IMR-90 (cell line): ENCODE measurements around the gene ADCY9. TPM values are rescaled to one million over a fixed set of nuclear protein-coding genes. Genes with fewer than 3 reads are reported as not detected.
A peak's percentile ranks its signal among the peaks of the same experiment; 100 is the strongest.

ENCODE experiments used
- ATAC-seq: fragments of 200-7000 bp; cut with Tn5 transposase; 2 replicates; pipeline ENCODE4 v1.9.1; 2020; ENCODE audit warnings: low read depth, mild to moderate bottlenecking, moderate library complexity
- BruUV-seq: library from RNA; stranded (reverse); fragments of 400-500 nt; replicated peaks from 2 replicates; lab custom pipeline; 2021; lab: Mats Ljungman, UMichigan
- CTCF ChIA-PET: fragments of 300-600 bp; formaldehyde crosslinking; extraction: SDS; loops from one replicate; lab custom pipeline; 2021; ENCODE audit warnings: antibody characterized with exemption; lab: Yijun Ruan, JAX
- POLR2A ChIA-PET: fragments of 300-600 bp; sonication (Branson Sonifier 250); formaldehyde crosslinking; loops from one replicate; lab custom pipeline; 2022; ENCODE audit warnings: antibody characterized with exemption; ENCODE audit not compliant: unreplicated experiment; lab: Charles Lee
- DNase-seq: peaks from one replicate; pipeline ENCODE4 v3.0.0; 2013
- H2AFZ ChIP-seq: replicated peaks from 2 replicates; pipeline ENCODE3; 2013; ENCODE audit warnings: low read length, mild to moderate bottlenecking; ENCODE audit not compliant: poor library complexity
- H2AK5ac ChIP-seq: 2 replicates; pipeline ENCODE4 v1.6.1; 2013; ENCODE audit warnings: low read depth, low read length, inconsistent platforms
- H2AK9ac ChIP-seq: replicated peaks from 2 replicates; pipeline ENCODE3; 2013; ENCODE audit warnings: mild to moderate bottlenecking, low read depth, low read length, moderate library complexity; ENCODE audit not compliant: poor library complexity
- H2BK120ac ChIP-seq: 2 replicates; pipeline ENCODE4 v1.6.1; 2013; ENCODE audit warnings: low read depth, low read length, inconsistent platforms
- H2BK15ac ChIP-seq: 3 replicates; pipeline ENCODE4 v1.6.1; 2013; ENCODE audit warnings: low read depth, low read length, inconsistent platforms
- H2BK20ac ChIP-seq: 2 replicates; pipeline ENCODE4 v1.6.1; 2013; ENCODE audit warnings: low read depth, mild to moderate bottlenecking, inconsistent platforms, low read length, moderate library complexity
- H2BK5ac ChIP-seq: 2 replicates; pipeline ENCODE4 v1.6.1; 2013; ENCODE audit warnings: mild to moderate bottlenecking, low read depth, low read length, inconsistent platforms; ENCODE audit not compliant: poor library complexity, severe bottlenecking
- H3K14ac ChIP-seq: replicated peaks from 2 replicates; pipeline ENCODE4 v1.6.1; 2013; ENCODE audit warnings: low read depth, low read length, inconsistent platforms
- H3K18ac ChIP-seq: 2 replicates; pipeline ENCODE4 v1.6.1; 2013; ENCODE audit warnings: low read depth, low read length, control low read depth
- H3K23ac ChIP-seq: 2 replicates; pipeline ENCODE4 v1.6.1; 2013; ENCODE audit warnings: low read depth, low read length, inconsistent platforms
- H3K27ac ChIP-seq: 2 replicates; pipeline ENCODE4 v1.5.1; 2013; ENCODE audit warnings: mild to moderate bottlenecking, control low read depth, low read length; ENCODE audit not compliant: insufficient read depth
- H3K27me3 ChIP-seq: 2 replicates; pipeline ENCODE4 v1.6.1; 2013; ENCODE audit warnings: low read length; ENCODE audit not compliant: control insufficient read depth, insufficient read depth
- H3K36me3 ChIP-seq: 2 replicates; pipeline ENCODE4 v1.6.1; 2013; ENCODE audit warnings: low read length, mixed read lengths; ENCODE audit not compliant: control insufficient read depth, insufficient read depth
- H3K4ac ChIP-seq: 2 replicates; pipeline ENCODE4 v1.6.1; 2013; ENCODE audit warnings: low read depth, low read length, inconsistent platforms
- H3K4me1 ChIP-seq: 2 replicates; pipeline ENCODE4 v1.6.1; 2013; ENCODE audit warnings: low read length, mixed read lengths; ENCODE audit not compliant: control insufficient read depth, insufficient read depth
- H3K4me2 ChIP-seq: 2 replicates; pipeline ENCODE4 v1.6.1; 2013; ENCODE audit warnings: low read depth, mild to moderate bottlenecking, control low read depth, low read length, moderate library complexity
- H3K4me3 ChIP-seq: 2 replicates; pipeline ENCODE4 v1.5.1; 2013; ENCODE audit warnings: low read depth, mild to moderate bottlenecking, control low read depth, low read length, moderate library complexity; ENCODE audit not compliant: insufficient read depth
- H3K56ac ChIP-seq: 2 replicates; pipeline ENCODE4 v1.6.1; 2013; ENCODE audit warnings: low read length, inconsistent platforms; ENCODE audit not compliant: insufficient read depth; ENCODE audit errors: extremely low read depth
- H3K79me1 ChIP-seq, 2 experiments: 2 replicates each; pipeline ENCODE4 v1.6.1; 2013; ENCODE audit warnings: low read length in 2 of 2, inconsistent platforms in 1 of 2, low read depth in 1 of 2
- H3K9ac ChIP-seq: 2 replicates; pipeline ENCODE4 v1.6.1; 2013; ENCODE audit warnings: low read depth, low read length, control low read depth
- H3K9me1 ChIP-seq: 2 replicates; pipeline ENCODE4 v1.6.1; 2013; ENCODE audit warnings: low read length, inconsistent platforms; ENCODE audit not compliant: insufficient read depth
- H3K9me3 ChIP-seq: 2 replicates; pipeline ENCODE4 v1.6.1; 2013; ENCODE audit warnings: low read length; ENCODE audit not compliant: control insufficient read depth, insufficient read depth
- H4K20me1 ChIP-seq: 2 replicates; pipeline ENCODE4 v1.6.1; 2013; ENCODE audit warnings: low read length, inconsistent platforms; ENCODE audit not compliant: insufficient read depth
- H4K5ac ChIP-seq: 2 replicates; pipeline ENCODE4 v1.6.1; 2013; ENCODE audit warnings: mild to moderate bottlenecking, low read depth, low read length, control low read depth
- H4K8ac ChIP-seq, 2 experiments: 2 replicates each; pipeline ENCODE4 v1.6.1; 2013; ENCODE audit warnings: low read depth in 2 of 2, low read length in 2 of 2, control low read depth in 1 of 2, inconsistent platforms in 1 of 2
- H4K91ac ChIP-seq: 2 replicates; pipeline ENCODE4 v1.6.1; 2013; ENCODE audit warnings: low read depth, low read length, inconsistent platforms; ENCODE audit not compliant: insufficient read depth
- BHLHE40 ChIP-seq: fragments of 150-350 bp; IDR thresholded peaks from 2 replicates; pipeline ENCODE4 v1.6.1; 2016; ENCODE audit warnings: mild to moderate bottlenecking, low read depth, low read length
- CEBPB ChIP-seq: IDR thresholded peaks from 2 replicates; pipeline ENCODE4 v1.6.1; 2012; ENCODE audit warnings: low read depth, low read length, improper control_type of control experiment
- FOS ChIP-seq: fragments of 150-350 bp; IDR thresholded peaks from 2 replicates; pipeline ENCODE4 v1.6.1; 2016; ENCODE audit warnings: low read depth, low read length
- MAFK ChIP-seq: IDR thresholded peaks from 2 replicates; pipeline ENCODE4 v1.6.1; 2012; ENCODE audit warnings: low read depth, low read length, improper control_type of control experiment
- MAZ ChIP-seq: IDR thresholded peaks from 2 replicates; pipeline ENCODE4 v1.6.1; 2012; ENCODE audit warnings: low read depth, mild to moderate bottlenecking, low read length, improper control_type of control experiment, moderate library complexity, borderline replicate concordance
- MXI1 ChIP-seq: IDR thresholded peaks from 2 replicates; pipeline ENCODE4 v1.6.1; 2012; ENCODE audit warnings: low read depth, mild to moderate bottlenecking, low read length, moderate library complexity, borderline replicate concordance
- NFE2L2 ChIP-seq: fragments of 150-350 bp; IDR thresholded peaks from 2 replicates; pipeline ENCODE4 v1.6.1; 2016; ENCODE audit warnings: low read depth, mild to moderate bottlenecking, low read length
- POLR2A ChIP-seq: IDR thresholded peaks from 2 replicates; pipeline ENCODE4 v1.6.1; 2012; ENCODE audit warnings: mild to moderate bottlenecking, low read depth, low read length
- RCOR1 ChIP-seq: IDR thresholded peaks from 2 replicates; pipeline ENCODE4 v1.6.1; 2012; ENCODE audit warnings: mild to moderate bottlenecking, low read length, improper control_type of control experiment; ENCODE audit not compliant: insufficient replicate concordance
- SMC3 ChIP-seq: fragments of 150-350 bp; IDR thresholded peaks from 2 replicates; pipeline ENCODE4 v1.6.1; 2016; ENCODE audit warnings: low read depth, mild to moderate bottlenecking, antibody characterized with exemption, low read length, moderate library complexity
- WGBS, 2 experiments: methylation state at CpG; one replicate each; pipeline versions ENCODE4 v1.1.5 to v1.1.7; 2013; ENCODE audit warnings: missing lambda C conversion rate in 2 of 2; ENCODE audit not compliant: insufficient read length in 1 of 2; ENCODE audit errors: extremely low coverage in 2 of 2; 5-methylcytosine and 5-hydroxymethylcytosine counted together
- dilution Hi-C: fragments of 300-500 bp; cut with HindIII; formaldehyde crosslinking; loops from one replicate; pipeline ENCODE4 v1.14.3; 2018; ENCODE audit warnings: low sequenced_read_pairs; ENCODE audit not compliant: unreplicated experiment
- in situ Hi-C: fragments of 300-500 bp; cut with MboI; formaldehyde crosslinking; loops from 3 replicates; pipeline ENCODE4 v1.14.3; 2019; ENCODE audit warnings: low sequenced_read_pairs, inconsistent platforms, mixed read lengths
- intact Hi-C: fragments of 100-400 bp; cut with micrococcal nuclease; formaldehyde crosslinking; loops from 2 replicates; pipeline ENCODE4 v1.10.0; 2022
- polyA plus RNA-seq, 3 experiments: library from polyadenylated mRNA; depleted of rRNA; stranded (reverse); fragments of >200 nt; gene quantifications; 2 replicates each; pipeline ENCODE4 v1.2.3, GENCODE V29; 2012; ENCODE audit warnings: low replicate concordance in 1 of 3
- total RNA-seq: library from RNA; depleted of rRNA; stranded (reverse); fragments of >200 nt; gene quantifications from 2 replicates; pipeline ENCODE4 v1.2.3, GENCODE V29; 2012
- TF ChIP-seq, protein P1 (sequence below): conservative IDR thresholded peaks from 2 replicates; pipeline ENCODE4 v1.5.1; 2012; ENCODE audit warnings: mild to moderate bottlenecking, low read depth, low read length, improper control_type of control experiment
- TF ChIP-seq, protein P2 (sequence below): fragments of 150-350 bp; IDR thresholded peaks from 2 replicates; pipeline ENCODE4 v1.6.1; 2016; ENCODE audit warnings: low read depth, mild to moderate bottlenecking, low read length, moderate library complexity, borderline replicate concordance
- TF ChIP-seq, protein P3 (sequence below): fragments of 150-350 bp; IDR thresholded peaks from 2 replicates; pipeline ENCODE4 v1.6.1; 2017; ENCODE audit warnings: mild to moderate bottlenecking, antibody characterized with exemption, low read length, low read depth

The ADCY9 gene
- total and polyA plus RNA-seq, 2 of the 4 experiments (the other 2 are of a cell fraction): 5.4 to 12.5 TPM

DNA sequence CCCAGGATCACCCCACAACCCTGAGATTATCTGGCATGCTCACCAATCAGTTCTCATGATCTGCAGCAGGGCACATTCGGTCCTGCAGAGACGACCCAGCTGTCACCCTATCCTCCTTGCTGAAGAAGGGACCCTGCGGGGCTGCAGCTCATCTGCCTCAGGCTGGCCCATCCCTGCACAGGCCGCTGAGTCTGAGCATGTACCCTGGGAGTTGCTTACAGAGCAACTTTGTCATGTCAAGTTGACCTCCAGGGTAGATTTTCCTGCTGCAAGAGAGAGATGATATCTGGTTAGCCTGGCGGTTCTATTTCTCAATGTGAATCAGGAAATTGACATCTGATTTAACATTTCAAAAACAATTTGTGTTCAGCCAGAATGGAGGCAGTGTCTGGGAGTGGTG lies 36.0 kb upstream of the ADCY9 start:
- CTCF ChIA-PET: no interaction called here
- ATAC-seq: no peak
- TF ChIP-seq, protein P1, sequence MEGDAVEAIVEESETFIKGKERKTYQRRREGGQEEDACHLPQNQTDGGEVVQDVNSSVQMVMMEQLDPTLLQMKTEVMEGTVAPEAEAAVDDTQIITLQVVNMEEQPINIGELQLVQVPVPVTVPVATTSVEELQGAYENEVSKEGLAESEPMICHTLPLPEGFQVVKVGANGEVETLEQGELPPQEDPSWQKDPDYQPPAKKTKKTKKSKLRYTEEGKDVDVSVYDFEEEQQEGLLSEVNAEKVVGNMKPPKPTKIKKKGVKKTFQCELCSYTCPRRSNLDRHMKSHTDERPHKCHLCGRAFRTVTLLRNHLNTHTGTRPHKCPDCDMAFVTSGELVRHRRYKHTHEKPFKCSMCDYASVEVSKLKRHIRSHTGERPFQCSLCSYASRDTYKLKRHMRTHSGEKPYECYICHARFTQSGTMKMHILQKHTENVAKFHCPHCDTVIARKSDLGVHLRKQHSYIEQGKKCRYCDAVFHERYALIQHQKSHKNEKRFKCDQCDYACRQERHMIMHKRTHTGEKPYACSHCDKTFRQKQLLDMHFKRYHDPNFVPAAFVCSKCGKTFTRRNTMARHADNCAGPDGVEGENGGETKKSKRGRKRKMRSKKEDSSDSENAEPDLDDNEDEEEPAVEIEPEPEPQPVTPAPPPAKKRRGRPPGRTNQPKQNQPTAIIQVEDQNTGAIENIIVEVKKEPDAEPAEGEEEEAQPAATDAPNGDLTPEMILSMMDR: no peak
- no peak for TF ChIP-seq MAZ
- TF ChIP-seq SMC3: no peak
- no peak for TF ChIP-seq NFE2L2
- TF ChIP-seq MXI1: no peak
- TF ChIP-seq, protein P2, sequence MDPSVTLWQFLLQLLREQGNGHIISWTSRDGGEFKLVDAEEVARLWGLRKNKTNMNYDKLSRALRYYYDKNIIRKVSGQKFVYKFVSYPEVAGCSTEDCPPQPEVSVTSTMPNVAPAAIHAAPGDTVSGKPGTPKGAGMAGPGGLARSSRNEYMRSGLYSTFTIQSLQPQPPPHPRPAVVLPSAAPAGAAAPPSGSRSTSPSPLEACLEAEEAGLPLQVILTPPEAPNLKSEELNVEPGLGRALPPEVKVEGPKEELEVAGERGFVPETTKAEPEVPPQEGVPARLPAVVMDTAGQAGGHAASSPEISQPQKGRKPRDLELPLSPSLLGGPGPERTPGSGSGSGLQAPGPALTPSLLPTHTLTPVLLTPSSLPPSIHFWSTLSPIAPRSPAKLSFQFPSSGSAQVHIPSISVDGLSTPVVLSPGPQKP: no peak
- TF ChIP-seq RCOR1: no peak
- TF ChIP-seq, protein P3, sequence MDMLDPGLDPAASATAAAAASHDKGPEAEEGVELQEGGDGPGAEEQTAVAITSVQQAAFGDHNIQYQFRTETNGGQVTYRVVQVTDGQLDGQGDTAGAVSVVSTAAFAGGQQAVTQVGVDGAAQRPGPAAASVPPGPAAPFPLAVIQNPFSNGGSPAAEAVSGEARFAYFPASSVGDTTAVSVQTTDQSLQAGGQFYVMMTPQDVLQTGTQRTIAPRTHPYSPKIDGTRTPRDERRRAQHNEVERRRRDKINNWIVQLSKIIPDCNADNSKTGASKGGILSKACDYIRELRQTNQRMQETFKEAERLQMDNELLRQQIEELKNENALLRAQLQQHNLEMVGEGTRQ: no peak
- no peak for TF ChIP-seq FOS
- no peak for TF ChIP-seq POLR2A
- TF ChIP-seq MAFK: no peak
- no peak for TF ChIP-seq CEBPB
- no peak for TF ChIP-seq BHLHE40
- Histone ChIP-seq H3K14ac (no peak overlapping the region), H3K27ac (no peak overlapping the region), H2AFZ (peak overlapping the region; percentile 74), H4K8ac (no peak overlapping the region), H3K56ac (no peak overlapping the region), H4K91ac (no peak overlapping the region), H3K18ac (no peak overlapping the region), H2AK9ac (no peak overlapping the region), H3K4me1 (no peaks in the 10 kb centered on the region), H2AK5ac (no peak overlapping the region), H3K36me3 (no peaks in the 10 kb centered on the region), H2BK5ac (no peak overlapping the region), H3K4me2 (no peak overlapping the region), H3K9me3 (peaks cover 8% of the 10 kb centered on the region), H3K79me1 (no peaks in the 10 kb centered on the region), H4K5ac (no peak overlapping the region), H4K20me1 (no peaks in the 10 kb centered on the region), H2BK120ac (no peak overlapping the region), H3K23ac (no peak overlapping the region), H3K4me3 (no peak overlapping the region), H3K27me3 (peaks cover 9% of the 10 kb centered on the region), H3K9ac (no peak overlapping the region), H2BK20ac (no peak overlapping the region), H2BK15ac (no peak overlapping the region), H3K9me1 (no peaks in the 10 kb centered on the region), H3K4ac (no peak overlapping the region)
- in situ Hi-C loops: no loop called here
- no TSS peak for BruUV-seq
- WGBS, 2 experiments: 56% methylated on average over 3 of the region's 5 CpGs; no CpG with 5 or more reads in 1 of the 2 experiments
- DNase-seq: no peak
- POLR2A ChIA-PET: no interaction called here
- dilution Hi-C loops: no loop called here
- intact Hi-C loops: no loop called here
